Activated CD4-positive, CD25-positive, alpha-beta regulatory T cell treated with anti-CD3 and anti-CD28 coated beads, Interleukin-2, amount 50 U/mL, for 24 hours (primary cell): Measurements from ENCODE around the gene STXBP2.

ENCODE experiments used
- ATAC-seq, 2 donors: fragments of 150-1000 bp; cut with Tn5 transposase; one replicate each; pipeline ENCODE4 v1.10.0; 2021; ENCODE audit warnings: mild to moderate bottlenecking in 1 of 2, moderate library complexity in 1 of 2

The STXBP2 gene

DNA sequence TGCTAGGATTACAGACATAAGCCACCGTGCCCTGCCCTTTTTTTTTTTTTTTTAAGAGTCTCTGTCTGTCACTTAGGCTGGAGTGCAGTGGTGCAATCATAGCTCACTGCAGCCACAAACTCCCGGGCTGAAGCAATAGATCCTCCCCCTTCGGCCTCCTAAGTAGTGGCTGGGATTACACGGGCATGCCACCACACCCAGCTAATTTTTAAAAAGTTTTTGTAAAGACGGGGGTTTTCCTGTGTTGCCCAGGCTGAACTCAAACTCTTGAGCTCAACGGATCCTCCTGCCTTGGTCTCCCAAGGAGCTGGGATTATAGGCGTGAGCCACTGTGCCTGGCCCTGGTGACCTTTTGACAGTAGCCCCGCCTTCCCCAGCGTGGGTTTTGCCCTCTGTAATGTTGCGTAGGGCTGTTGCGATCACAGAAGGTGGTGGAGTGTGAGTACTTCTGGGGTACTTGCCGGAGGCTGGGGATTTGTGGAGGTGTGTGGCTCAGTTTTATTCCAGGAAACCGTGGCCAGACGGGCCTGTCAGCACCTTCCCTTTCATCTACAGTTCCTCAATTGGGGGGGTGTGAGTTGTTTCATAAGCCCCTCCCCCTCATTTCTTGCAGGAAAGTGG, 20.3 kb downstream of the STXBP2 start:
- peak; percentile 61 for ATAC-seq

DNA sequence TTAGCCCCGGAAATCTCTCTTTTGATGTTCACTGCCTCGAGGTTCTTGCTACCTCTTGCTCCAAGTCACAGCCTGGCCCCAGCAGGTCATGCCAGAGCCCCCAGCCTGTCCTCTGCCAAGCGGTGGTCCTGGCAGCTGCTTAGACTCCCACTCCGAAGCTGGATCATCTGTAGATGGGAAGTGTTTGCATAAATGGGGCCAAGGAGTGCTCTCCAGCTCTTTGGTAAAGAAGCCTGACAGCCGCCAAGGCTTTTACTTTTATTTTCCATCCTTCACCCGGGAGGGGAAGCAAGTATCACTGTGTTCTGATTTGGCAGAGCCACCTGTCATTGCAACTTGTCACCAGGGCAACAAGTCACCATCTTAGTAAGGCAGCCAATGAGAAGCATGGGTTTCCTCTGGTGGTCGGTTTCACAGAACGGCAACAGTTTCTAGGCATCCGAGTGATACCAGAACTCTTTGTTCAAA, 21.3 kb downstream of the STXBP2 start:
- peak; percentile 92 to 97 for ATAC-seq

DNA sequence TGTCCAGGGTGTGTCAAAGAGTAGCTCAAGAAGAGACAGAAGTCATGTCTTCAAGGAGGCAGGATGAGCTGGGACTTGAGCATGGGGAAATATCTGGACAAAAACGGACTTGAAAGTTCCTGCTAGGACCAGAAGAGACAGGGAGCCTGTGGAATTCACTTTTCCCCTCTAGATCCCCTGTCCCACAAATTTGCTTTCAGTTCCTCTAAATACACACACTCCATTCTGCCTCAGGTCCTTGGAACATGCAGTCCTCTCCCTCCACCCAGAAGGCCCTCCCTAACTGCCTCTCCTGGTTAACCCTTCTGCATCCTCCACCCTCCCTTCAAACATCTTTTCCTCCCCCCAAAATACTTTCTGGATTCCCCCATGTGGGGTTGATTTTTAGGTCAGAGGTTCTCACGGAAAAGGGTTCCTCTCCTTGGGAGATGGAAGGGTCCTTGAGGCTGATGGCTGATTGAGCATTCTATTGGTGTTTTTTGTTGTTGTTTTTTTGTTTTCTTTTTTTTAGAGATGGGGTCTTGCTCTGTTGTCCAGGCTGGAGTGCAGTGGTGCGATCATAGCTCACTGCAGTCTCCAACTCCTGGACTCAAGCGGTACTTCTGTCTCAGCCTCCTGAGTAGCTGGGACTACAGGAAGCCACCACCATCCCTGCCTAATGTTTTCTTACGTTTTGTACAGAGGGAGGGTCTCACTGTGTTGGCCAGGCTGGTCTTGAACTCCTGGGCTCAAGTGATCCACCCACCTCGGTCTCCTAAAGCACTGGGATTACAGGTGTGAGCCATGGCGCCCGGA, 25.0 kb downstream of the STXBP2 start:
- ATAC-seq: no peak

DNA sequence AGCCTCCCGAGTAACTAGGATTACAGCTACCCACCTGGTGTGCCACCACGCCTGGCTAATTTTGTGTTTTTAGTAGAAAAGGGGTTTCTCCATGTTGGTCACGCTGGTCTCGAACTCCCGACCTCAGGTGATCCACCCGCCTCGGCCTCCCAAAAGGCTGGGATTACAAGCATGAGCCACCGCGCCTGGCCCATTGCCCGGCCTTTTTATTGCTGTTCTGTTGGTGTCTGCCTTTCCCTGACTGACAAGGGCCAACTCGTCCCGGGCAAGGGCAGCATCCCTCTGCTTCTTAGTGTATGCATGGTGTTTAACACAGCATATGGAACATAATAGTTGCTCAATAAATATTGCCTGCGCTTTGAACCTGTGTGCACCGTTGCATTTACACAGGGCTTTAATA, 25.7 kb downstream of the STXBP2 start:
- no peak for ATAC-seq

DNA sequence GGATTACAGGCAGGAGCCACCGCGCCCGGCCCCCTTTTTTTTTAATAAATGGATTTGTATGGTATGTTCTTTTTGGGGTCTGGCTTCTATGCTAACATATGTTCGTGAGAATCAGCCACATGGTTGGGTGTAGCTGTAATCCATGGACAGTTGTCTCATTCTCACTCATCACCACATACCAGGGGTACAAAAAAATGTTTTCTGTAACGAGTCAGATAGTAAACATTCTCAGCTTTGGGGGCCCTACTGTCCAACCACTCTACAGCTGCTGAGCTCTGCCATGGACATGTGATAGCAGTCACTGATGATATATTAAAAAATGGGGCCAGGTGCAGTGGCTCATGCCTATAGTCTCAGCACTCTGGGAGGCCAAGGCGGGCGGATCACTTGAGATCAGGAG, 26.8 kb downstream of the STXBP2 start:
- ATAC-seq: no peak

DNA sequence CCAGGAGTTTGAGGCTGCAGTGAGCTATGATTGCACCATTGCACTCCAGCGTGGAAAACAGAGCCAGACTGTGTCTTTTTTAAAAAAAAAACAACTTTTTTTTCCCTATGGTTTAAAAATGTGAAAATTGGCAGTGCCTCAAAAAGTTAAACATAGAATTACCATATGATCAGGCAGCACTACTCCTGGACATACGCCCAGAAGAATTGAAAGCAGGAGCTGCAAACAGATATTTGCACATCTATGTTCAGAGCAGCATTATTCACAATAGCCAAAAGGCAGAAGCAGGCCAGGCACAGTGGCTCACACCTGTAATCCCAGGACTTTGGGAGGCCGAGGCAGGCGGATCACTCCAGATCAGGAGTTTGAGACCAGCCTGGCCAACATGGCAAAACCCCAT, 28.2 kb downstream of the STXBP2 start:
- no peak for ATAC-seq

DNA sequence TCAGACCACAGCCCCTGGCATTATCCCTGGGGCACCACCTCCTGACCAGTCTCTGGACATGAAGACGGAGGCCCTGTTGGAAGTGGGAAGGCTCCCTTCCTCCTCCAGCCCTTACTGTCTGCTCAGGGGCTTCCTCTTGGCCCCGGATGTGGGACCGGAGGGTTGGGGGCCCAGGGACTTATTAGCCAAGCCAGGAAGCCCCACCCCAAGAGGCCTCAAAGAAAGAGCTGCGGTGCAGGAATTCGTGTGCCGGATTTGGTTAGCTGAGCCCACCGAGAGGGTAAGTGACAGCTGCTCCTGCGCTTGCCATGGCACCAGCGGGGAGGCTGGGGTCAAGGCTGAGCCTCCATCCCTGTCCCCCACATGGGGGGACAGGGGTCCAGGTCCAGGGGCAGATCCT, 31.9 kb downstream of the STXBP2 start, which contains the start of gene RETN:
TSS of gene RETN (plus strand) at position 208 of the 400 bp plus-strand sequence. CDS start 278 bp downstream, outside the sequence.
- no peak for ATAC-seq

DNA sequence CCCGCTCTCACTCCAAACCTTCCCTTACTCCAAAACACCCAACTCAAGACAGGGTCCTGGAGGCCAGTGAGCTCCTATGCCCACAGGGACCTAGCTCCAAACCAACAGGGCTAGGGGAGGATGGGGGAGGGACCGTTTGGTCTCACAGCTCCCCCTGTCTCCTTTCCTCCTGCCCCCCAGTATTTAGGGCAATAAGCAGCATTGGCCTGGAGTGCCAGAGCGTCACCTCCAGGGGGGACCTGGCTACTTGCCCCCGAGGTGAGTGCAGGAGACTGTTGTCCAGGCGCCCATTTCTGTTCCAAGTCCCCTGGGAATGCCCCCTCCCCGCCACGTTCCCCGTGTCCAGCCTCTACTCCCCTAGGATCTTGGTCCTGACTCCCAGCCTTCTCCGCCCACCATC, 32.7 kb downstream of the STXBP2 start:
- no peak for ATAC-seq

DNA sequence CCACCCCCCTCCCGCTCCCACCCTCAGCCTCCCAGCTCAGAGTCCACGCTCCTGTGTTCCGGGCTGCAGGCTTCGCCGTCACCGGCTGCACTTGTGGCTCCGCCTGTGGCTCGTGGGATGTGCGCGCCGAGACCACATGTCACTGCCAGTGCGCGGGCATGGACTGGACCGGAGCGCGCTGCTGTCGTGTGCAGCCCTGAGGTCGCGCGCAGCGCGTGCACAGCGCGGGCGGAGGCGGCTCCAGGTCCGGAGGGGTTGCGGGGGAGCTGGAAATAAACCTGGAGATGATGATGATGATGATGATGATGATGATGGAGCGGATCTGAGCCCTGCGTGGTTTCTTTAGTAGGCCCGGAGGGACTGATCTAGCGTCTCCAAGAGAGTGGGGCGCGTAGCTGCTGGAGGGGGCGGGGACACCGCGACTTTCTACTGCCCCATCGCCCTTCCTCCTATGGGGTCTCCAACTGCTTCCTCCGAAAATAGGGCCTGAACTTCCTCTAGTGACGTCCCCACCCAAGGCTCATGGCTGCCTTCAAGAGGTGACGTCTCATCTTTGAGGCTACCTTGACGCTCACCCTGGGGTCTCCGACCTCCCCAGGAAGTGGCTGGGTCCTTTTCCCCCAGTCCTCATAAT, 33.4 kb downstream of the STXBP2 start:
- ATAC-seq: no peak

DNA sequence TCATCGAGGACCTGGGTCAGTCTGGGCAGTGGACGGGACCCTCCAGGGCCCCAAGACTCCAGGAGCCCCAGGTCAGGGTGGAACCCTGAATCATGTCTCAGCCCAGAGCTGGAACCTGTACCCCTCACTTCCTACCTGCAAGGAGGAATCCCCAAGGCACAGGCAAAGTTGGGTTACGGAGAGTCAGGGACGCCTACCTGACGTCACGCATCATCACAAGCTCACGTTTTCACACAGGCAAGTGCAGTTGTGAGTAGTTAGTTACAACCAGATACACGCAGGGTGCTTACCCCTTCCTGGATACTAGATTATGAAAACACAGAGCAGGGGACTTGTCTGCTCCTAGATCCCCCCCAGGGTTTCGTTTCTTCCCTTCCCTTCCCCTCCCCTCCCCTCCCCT, 33.9 kb downstream of the STXBP2 start:
- no peak for ATAC-seq

DNA sequence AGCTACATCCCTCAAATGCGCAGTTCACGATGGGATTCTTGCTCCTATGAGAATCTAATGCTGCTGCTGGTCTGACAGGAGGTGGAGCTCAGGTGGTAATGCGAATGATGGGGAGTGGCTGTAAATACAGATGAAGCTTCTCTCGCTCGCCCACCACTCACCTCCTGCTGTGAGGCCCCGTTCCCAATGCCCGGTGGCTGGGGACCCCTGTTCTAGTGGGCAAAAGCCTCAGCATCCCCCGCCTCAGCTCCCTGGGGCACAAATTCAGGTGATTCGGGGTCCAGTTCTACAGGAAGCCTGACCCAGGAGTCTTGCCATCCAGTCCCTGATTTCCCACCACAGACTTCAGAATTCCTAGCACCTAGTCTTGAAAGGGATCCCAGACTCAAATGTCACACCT, 35.6 kb downstream of the STXBP2 start:
- ATAC-seq: no peak

DNA sequence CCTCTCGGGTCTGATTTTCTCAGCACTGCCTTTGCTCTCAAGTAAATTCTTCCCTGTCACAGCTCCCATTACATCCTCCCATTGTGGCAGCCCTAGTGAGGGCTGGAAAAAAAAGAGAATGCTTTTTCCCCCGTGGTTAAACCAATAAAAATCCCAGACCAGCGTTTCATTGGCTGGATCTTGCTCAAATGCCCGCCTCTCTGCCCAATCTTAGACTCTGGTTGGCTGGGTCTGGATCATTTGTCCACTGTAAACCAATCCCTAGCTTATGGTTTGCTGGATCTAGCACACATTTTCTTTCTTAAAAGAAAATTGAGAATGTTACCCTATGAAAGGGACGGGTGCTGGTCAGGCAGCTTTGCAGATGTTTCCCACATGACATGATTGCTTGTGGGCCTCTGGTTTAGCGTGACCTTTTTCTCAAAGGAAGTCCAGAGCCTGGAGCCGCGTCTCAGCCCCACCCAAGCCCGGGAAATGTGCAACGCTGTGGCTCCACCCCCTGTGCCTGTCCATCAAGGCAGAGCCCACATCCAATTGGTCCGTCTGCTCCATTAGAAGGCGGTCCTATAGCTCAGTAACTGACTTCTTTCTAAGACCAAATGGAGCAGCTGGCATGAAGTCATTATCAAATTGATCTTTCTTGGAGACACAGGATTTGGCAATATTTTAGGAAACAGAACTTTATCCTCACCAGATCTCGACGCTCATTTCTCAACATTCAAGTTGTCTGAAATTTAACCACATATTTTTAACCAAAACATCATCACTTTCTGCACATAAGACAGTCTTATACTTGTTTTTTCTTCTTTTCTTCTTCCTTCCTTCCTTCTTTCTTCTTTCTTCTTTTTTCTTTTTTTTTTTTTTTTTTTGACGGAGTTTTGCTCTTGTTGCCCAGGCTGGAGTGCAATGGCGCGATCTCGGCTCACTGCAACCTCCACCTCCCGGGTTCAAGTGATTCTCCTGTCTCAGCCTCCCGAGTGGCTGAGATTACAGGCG, 37.4 kb downstream of the STXBP2 start:
- ATAC-seq: peak in 1 of 2 donors; percentile 40

DNA sequence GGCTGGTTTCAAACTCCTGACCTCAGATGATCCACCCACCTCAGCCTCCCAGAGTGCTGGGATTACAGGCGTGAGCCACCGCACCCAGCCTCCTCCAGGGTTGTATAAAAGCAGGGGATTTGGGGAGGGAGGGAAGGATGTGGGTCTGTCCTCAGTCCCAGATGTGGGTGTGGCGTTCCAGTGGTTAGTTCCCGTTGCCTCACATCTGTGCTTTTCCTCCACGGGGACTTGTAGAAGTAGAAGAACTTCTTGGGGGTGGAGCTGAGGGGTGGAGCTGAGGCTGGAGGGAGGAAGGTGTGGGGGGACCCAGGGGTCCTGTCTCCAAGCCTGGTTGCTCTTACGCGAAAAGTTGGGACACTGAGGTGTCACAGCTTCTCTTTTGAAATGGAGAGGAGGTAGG, 39.5 kb downstream of the STXBP2 start:
- no peak for ATAC-seq

DNA sequence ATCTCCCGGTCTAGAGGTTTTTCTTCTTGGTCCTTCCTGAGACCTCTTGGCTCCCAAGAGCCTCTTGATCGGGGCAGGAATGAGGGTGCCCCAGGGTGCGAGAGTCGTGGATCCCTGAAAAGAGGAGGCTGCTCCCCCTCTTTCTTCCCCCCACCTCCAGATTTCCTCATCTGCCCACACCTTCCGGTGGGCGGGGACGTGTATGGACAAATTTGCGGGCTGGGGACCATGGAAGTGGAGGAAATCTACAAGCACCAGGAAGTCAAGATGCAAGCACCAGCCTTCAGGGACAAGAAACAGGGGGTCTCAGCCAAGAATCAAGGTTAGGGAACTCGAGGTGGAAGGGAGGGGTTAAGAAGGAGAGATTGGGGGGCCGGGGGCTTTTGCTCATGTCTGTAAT, 39.9 kb downstream of the STXBP2 start, which contains the start of gene MCEMP1:
TSS of gene MCEMP1 (plus strand) at position 237 of the 400 bp plus-strand sequence. CDS start at position 268, 31 bp downstream.
- ATAC-seq: no peak

DNA sequence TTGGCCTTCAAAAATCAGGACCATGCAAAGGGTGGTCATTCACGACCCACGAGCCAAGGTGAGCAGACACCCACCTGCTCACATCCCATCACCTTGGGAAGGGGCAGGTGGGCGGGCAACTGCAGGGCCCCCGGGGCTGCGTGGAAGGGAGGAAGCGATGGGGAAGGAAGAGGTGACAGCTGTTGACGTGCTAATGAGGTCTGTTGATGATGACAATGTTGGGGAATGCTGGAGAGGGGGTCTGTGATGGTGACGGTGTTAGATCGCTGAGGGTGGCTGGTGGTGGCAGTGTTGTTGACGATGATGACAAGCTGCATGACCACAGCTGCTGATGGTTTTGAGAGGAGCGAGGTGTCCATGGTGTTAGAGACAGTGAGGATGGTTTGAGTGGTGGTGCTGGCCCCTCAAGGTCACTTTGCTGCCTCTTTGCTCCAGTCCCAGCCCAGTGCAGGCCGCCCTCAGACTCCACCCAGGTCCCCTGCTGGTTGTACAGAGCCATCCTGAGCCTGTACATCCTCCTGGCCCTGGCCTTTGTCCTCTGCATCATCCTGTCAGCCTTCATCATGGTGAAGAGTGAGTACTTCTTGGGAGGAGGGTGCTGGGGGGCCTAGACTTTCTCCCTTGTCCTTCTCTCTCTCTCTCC, 40.9 kb downstream of the STXBP2 start:
- ATAC-seq: no peak

DNA sequence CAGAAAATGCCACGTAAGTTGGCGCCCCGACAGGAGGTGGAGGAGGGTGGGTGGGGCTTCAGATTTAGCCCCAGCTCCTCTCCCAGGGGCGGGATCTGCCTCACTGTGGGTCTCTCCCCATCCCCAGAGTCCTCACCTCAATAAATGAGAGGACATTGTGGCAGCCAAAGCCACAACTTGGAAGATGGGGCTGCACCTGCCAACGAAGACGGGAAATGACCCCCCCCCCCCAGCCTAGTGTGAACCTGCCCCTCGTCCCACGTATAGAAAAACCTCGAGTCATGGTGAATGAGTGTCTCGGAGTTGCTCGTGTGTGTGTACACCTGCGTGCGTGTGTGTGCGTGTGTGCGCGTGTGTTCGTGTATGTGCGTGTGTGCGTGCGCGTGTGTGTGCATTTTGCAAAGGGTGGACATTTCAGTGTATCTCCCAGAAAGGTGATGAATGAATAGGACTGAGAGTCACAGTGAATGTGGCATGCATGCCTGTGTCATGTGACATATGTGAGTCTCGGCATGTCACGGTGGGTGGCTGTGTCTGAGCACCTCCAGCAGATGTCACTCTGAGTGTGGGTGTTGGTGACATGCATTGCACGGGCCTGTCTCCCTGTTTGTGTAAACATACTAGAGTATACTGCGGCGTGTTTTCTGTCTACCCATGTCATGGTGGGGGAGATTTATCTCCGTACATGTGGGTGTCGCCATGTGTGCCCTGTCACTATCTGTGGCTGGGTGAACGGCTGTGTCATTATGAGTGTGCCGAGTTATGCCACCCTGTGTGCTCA, 42.3 kb downstream of the STXBP2 start:
- ATAC-seq: peak; percentile 71 to 76

DNA sequence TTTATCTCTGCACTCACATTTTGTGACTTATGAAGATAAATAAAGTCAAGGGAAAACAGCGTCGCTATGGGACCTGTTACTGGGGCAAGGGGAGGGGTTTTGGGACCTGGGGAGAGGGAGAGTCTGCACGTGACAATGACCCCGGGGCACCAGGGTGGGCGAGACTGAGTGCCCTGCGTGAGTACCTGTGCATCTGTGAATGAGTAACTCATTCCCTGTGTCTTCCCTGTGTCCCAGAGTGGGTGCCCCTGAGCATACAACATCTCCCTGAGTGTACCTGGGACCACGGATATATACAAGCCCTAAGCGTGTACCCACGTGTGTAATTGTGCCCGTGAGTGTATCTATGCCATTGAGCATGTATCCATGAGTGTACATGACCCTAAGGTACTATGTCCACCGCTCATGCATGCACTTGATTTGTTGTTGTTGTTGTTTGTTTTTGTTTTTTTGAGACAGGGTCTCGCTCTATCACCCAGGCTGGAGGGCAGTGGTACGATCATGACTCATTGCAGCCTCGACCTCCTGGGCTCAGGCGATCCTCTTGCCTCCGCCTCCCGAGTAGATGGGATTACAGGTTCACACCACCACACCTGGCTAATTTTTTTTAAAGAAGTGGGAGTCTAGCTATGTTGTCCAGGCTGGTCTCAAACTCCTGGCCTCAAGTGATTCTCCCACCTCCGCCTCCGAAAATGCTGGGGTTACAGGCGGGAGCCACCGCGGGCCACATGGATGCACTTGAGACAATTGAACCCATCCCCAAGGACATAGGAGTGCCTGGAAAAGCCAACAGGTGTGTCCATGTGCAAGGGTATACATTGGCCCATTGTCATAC, 43.1 kb downstream of the STXBP2 start:
- ATAC-seq: no peak

DNA sequence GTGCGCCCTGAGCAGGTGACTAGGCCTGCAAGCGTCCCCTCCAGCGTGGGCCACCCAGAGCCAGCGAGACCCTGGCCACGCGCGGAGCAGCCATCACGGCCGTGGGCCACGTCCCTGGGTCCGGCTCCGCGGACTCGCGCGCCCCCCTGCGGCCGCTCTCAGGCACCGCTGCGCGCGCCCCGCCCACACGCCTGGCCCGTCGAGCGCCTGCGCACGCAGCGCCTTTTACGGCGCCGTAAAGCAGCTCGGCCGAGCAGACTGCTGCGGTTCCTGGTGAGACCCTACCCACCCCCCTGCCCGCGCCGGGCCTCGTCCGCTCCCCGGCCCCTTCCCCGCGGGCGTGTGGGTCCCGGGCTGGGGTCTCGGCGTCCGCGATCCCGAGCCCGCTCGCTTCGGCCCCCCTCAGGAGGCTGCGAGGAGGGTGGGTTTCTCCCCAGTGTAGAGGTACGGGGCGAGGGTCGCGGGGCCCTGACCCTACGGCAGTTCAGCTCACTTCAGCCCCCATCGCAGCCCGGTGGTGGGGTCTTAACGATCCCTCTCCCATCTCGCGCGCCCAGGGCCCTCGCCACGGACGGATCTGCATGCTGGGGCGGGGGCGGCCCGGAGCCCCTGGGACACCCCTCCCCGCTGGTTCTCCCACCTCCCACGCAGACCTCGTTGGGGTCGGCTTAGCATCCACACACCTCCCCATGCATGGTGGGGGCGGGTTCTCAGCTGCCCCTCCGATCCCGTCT, 43.9 kb downstream of the STXBP2 start, which contains the start of gene TRAPPC5:
TSS of gene TRAPPC5 (plus strand) at position 228 of the 734 bp plus-strand sequence. CDS start 1,421 bp downstream, outside the sequence.
- ATAC-seq: peak; percentile 28 to 36
